RWPE1 (cell line): ENCODE measurements around the gene TRIM59.

Experiments
- CTCF ChIA-PET: fragments of 350-600 bp; sonication (Branson Sonifier 250); formaldehyde crosslinking; extraction: SDS; loops from one replicate; lab custom pipeline; 2021; lab: Yijun Ruan, JAX
- POLR2A ChIA-PET: fragments of 400-600 bp; formaldehyde crosslinking; extraction: SDS; loops from one replicate; lab custom pipeline; 2020; ENCODE audit warnings: antibody characterized with exemption; ENCODE audit not compliant: low non-redundant PET; lab: Yijun Ruan, JAX
- DNase-seq: peaks from one replicate; pipeline ENCODE4 v3.0.0; 2012; ENCODE audit warnings: low spot score
- H3K27ac ChIP-seq: fragments of 450-650 bp; 2 replicates; pipeline ENCODE4 v1.5.1; 2017
- TF ChIP-seq, protein P1 (sequence below): fragments of 450-650 bp; conservative IDR thresholded peaks from 2 replicates; pipeline ENCODE4 v1.5.1; 2017; ENCODE audit warnings: low read depth, mild to moderate bottlenecking

The TRIM59 gene

GRCh38 chr3:160480931-160481330 is 31.3 kb upstream of the TRIM59 start:
- CTCF ChIA-PET: no interaction called here
- POLR2A ChIA-PET: no interaction called here
- DNase-seq: no peak
- H3K27ac ChIP-seq: no peak overlapping the region
- TF ChIP-seq, protein P1, sequence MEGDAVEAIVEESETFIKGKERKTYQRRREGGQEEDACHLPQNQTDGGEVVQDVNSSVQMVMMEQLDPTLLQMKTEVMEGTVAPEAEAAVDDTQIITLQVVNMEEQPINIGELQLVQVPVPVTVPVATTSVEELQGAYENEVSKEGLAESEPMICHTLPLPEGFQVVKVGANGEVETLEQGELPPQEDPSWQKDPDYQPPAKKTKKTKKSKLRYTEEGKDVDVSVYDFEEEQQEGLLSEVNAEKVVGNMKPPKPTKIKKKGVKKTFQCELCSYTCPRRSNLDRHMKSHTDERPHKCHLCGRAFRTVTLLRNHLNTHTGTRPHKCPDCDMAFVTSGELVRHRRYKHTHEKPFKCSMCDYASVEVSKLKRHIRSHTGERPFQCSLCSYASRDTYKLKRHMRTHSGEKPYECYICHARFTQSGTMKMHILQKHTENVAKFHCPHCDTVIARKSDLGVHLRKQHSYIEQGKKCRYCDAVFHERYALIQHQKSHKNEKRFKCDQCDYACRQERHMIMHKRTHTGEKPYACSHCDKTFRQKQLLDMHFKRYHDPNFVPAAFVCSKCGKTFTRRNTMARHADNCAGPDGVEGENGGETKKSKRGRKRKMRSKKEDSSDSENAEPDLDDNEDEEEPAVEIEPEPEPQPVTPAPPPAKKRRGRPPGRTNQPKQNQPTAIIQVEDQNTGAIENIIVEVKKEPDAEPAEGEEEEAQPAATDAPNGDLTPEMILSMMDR: no peak

DNA sequence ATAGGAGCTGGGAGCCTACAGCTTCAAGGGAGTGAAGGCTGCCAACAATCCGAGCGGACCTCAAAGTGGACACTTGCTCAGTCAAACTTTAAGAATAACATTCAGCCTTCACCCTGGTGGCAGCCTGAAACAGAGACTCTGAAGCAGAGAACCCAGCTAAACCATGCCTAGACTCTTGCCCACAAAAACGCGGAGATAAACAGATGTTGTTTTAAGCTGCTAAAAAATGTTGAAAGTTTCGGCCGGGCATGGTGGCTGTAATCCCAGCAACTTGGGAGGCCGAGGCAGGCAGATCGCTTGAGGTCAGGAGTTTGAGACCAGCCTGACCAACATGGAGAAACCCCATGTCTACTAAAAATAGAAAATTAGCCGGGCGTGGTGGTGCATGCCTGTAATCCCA is 29.8 kb upstream of the TRIM59 start:
- ChIA-PET POLR2A (no interaction called here), CTCF (interaction anchor here (0.6 kb wide), 1 partner anchor 881 kb away, joined by 3 read pairs; no protein-coding TSS in a partner anchor)
- H3K27ac ChIP-seq: no peak overlapping the region
- TF ChIP-seq, protein P1: no peak
- DNase-seq: no peak

DNA sequence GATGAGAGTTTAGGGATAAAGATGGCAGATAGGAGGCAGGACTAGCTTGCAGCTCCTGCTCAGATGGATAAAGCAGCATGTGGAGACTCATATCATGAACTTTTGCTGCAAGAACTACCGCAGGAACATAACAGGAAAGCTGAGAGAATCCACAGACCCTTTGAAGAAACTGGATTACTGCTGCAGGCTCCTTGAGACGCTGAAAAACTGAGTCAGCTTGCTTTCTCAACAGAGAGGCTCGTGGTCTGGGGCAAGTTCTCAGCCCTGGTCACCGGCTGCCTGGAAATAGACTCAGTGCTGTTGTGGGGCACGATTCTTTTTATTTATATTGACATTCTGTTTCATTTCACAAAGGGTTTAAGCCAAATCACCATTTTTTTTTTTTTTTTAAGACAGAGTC is 28.8 kb upstream of the TRIM59 start:
- DNase-seq: no peak
- POLR2A ChIA-PET: no interaction called here
- TF ChIP-seq, protein P1: no peak
- H3K27ac ChIP-seq: no peak overlapping the region
- CTCF ChIA-PET: interaction anchor here (0.8 kb wide), 1 partner anchor 10 kb away, joined by 3 read pairs; no protein-coding TSS in a partner anchor

DNA sequence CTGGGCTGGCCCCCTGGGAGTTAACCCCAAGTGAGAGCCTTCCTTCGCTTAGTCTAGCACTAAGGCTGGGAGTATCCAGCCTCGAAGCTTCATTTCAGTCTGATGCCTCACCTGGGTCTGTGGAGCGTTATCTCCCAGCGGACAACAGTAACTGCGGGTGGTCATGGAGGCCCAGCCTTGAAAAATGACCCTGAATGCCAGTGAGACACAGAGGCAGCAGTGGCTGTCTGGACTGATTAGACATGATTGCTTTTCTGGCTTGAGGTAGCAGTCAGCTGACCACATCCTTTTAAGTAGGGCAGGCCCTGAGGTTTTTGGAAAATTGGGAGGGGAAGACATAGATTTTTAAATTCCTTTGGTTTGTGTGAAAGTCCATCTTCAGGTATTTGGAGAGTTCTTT is 28.2 kb upstream of the TRIM59 start:
- TF ChIP-seq, protein P1: no peak
- POLR2A ChIA-PET: no interaction called here
- no peak for DNase-seq
- no peak overlapping the region for H3K27ac ChIP-seq
- CTCF ChIA-PET: interaction anchor here (0.6 to 0.8 kb wide), 2 partner anchors 9 to 512 kb away, joined by 3 to 6 read pairs; no protein-coding TSS in a partner anchor

DNA sequence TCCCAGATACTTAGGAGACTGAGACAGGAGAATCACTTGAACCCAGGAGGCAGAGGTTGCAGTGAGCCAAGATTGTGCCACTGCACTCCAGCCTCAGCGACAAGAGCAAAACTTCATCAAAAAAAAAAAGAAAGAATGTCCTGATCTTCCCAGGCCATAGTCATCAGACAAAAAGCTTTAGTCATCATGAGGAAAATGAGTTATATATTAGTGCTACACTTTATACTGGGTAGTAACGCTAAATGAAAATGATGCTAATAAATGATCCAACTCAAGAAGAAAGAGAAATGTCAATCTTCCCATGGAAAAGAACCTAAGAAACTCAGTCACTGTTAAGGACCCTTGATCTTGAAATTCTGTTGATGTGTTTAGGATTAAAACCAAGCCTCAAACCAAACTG is 26.3 kb upstream of the TRIM59 start:
- DNase-seq: no peak
- POLR2A ChIA-PET: no interaction called here
- CTCF ChIA-PET: no interaction called here
- H3K27ac ChIP-seq: no peak overlapping the region
- TF ChIP-seq, protein P1: no peak

- POLR2A ChIA-PET: no interaction called here
Observed at GRCh38 chr3:160475153-160475552, 25.6 kb upstream of the TRIM59 start.

More at GRCh38 chr3:160475153-160475552, 25.6 kb upstream of the TRIM59 start:
- TF ChIP-seq, protein P1: no peak
- DNase-seq: no peak
- no peak overlapping the region for H3K27ac ChIP-seq
- CTCF ChIA-PET: interaction anchor here (0.6 kb wide), 1 partner anchor 529 kb away, joined by 6 read pairs; no protein-coding TSS in a partner anchor
